ENCODE measurements around the gene RNU11. TPM values are rescaled to one million over a fixed set of nuclear protein-coding genes. Genes with fewer than 3 reads are reported as not detected.
A peak's percentile ranks its signal among the peaks of the same experiment; 100 is the strongest.

Gene RNU11
- total RNA-seq (not detected), polyA plus RNA-seq (not detected)
- long read RNA-seq, donor 1 = 0 reads
- long read RNA-seq, donor 2 = 0 reads
- long read RNA-seq, donor 3 = 0 reads
- long read RNA-seq, donor 4 = 0 reads

DNA sequence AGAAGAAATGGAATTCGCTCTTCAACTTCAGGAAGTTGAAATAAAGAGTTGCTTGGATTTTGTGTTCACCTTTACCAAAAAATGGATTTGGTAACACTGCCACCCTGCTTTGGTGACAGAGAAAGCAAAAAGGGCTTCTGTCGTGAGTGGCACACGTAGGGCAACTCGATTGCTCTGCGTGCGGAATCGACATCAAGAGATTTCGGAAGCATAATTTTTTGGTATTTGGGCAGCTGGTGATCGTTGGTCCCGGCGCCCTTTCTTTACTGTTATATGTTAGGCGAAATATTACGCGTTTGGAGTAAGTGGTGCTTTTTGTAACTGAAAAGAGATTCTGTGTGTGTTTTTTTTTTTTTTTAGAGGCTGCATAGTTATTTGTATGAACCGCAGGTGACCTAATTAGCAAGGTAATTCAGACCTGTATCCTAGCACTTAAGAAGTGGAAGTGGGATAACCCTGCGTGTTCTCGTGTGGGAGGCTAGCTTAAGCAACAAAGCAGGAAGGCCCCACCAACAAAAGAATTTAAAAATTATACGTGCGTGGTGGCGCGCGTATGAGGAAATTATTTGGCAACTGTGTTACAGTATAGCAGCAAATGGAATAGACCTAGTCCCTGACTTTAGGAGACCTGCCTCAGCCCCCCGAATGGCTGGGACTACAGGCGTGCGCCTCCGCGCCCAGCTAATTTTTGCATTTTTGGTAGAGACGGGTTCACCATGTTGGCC, at the start of gene RNU11:
Gene RNU11, plus strand, starts transcription at position 127 of the 725 bp plus-strand sequence.
- WGBS = 2% methylated on average over 28 of the region's 28 CpGs
- ATAC-seq = peak; percentile 88 to 90
- intact Hi-C loops (cut with DNase I) = loop anchor here in 1 of 4 donors (10.0 kb wide), 1 partner anchor 536 kb away; the partner anchor contains the start of gene SRSF4
- peak; percentile 86 to 89 (median 87) for DNase-seq
- H3K9me3 ChIP-seq (ENCODE audit: control insufficient read depth, low read length) = no peaks in the 10 kb centered on the region
- H3K27me3 ChIP-seq (ENCODE audit: control insufficient read depth, insufficient read depth) = no peaks in the 10 kb centered on the region
- H3K27ac ChIP-seq (ENCODE audit: low read length) = peak within 1 kb of the TSS; percentile 100
- H3K4me3 ChIP-seq (ENCODE audit: low read length) = peak within 1 kb of the TSS; percentile 79
- no peaks in the 10 kb centered on the region for H3K4me1 ChIP-seq (ENCODE audit: control insufficient read depth, insufficient read depth, low read length)

DNA sequence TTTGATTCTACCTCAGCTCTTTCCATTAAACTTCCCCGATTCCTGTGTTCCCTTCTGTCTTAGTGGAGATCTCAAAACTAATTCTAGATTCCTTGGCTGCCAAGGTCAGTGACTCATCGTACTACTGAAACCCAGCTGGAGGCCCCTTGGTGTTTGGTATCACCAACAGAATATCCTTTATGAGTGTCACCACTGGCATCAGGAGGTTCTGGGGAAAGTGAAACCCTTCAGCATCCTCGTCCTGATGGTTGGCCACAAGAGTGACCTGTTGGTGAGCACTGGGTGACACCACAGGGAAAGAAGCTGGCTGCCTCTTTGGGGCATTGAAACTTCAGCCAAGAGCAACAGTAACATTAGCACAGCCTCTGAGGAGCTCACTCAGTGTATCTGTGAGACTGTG, 46.7 kb upstream of the RNU11 start:
- 67% methylated on average over 3 of the region's 3 CpGs for whole genome bisulfite sequencing
- intact Hi-C loops (cut with DNase I) = loop anchor here (5.0 to 10.0 kb wide), 5 partner anchors 84 to 247 kb away; partner anchors contain the start of gene PHACTR4 (in 1 of the 4)
- ATAC-seq (peak; percentile 49 to 51), DNase-seq (no peak)
- no peak overlapping the region for H3K27ac ChIP-seq (ENCODE audit: low read length)
- no peak overlapping the region for H3K4me3 ChIP-seq (ENCODE audit: low read length)
- H3K4me1 ChIP-seq (ENCODE audit: control insufficient read depth, insufficient read depth, low read length) = no peaks in the 10 kb centered on the region
- no peaks in the 10 kb centered on the region for H3K9me3 ChIP-seq (ENCODE audit: control insufficient read depth, low read length)
- no peaks in the 10 kb centered on the region for H3K27me3 ChIP-seq (ENCODE audit: control insufficient read depth, insufficient read depth)

DNA sequence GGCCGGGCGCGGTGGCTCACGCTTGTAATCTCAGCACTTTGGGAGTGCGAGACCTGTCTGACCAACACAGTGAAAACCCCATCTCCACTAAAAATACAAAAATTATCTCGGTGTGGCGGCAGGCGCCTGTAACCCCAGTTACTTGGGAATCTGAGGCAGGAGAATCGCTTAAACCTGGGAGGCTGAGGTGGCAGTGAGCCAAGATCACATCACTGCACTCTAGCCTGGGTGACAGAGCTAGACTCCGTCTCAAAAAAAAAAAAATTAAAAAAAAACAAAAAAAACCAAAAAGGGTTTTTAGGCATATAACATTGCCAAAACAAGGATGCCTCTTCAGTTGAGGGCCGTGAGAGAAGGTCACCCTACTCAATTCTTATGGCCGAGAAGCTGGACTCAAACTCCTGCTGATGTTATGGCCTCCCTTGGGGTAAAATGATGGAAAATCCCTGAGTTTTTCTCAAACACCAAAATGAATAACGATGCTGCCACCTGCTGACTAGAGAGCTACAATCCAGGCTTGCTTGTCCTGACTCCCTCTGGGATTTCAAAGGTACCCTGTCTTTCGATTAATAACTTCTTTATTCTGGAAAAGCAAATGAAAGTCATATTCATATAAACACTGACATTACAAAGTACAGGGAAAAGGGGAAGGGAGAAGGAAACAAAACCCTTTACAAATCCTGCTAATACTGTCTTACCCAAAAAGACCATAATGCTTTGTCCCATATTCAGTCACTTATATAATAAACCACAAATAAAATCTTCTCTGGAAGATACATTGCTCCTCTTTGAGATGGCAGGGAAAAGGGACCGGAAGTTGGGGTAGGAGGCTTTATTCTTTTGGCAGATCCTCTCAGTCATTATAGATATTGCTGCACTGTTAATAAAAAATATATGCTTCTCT, 45.6 kb upstream of the RNU11 start:
- WGBS = 66% methylated on average over 15 of the region's 15 CpGs
- intact Hi-C loops (cut with DNase I) = loop anchor here (5.0 to 10.0 kb wide), 5 partner anchors 85 to 248 kb away; partner anchors contain the start of gene PHACTR4 (in 1 of the 4)
- Histone ChIP-seq H3K27me3 (ENCODE audit: control insufficient read depth, insufficient read depth) (no peaks in the 10 kb centered on the region), H3K9me3 (ENCODE audit: control insufficient read depth, low read length) (no peaks in the 10 kb centered on the region), H3K4me3 (ENCODE audit: low read length) (no peak overlapping the region), H3K27ac (ENCODE audit: low read length) (no peak overlapping the region), H3K4me1 (ENCODE audit: control insufficient read depth, insufficient read depth, low read length) (no peaks in the 10 kb centered on the region)
- peak in 2 of 3 donors; percentile 53 to 67 for DNase-seq
- ATAC-seq = peak; percentile 72 to 78

DNA sequence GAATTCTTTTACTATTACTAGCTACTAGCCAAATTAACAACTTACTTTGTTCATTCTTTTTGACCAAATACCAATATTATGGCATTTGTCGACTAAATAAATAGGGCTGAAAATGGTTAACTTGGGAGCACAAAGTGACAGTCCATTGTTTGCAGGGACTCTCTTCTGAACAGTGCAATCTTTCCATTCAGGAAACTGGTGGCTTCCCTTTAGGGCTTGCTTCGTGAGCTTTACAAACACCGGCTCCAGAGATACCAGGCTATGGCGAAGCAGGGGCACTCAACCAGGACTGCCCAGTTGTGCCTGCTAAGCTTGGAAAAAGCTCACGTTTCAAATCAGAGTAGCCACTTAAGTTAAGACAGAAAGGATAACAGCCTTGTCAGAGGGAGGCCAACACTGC, 44.0 kb upstream of the RNU11 start:
- Histone ChIP-seq H3K4me1 (ENCODE audit: control insufficient read depth, insufficient read depth, low read length) (no peaks in the 10 kb centered on the region), H3K9me3 (ENCODE audit: control insufficient read depth, low read length) (no peaks in the 10 kb centered on the region), H3K27ac (ENCODE audit: low read length) (no peak overlapping the region), H3K4me3 (ENCODE audit: low read length) (no peak overlapping the region), H3K27me3 (ENCODE audit: control insufficient read depth, insufficient read depth) (no peaks in the 10 kb centered on the region)
- DNase-seq (no peak), ATAC-seq (no peak)
- intact Hi-C loops (cut with DNase I) = loop anchor here (5.0 to 10.0 kb wide), 5 partner anchors 87 to 250 kb away; partner anchors contain the start of gene PHACTR4 (in 1 of the 4)
- WGBS = 74% methylated on average over 5 of the region's 5 CpGs

DNA sequence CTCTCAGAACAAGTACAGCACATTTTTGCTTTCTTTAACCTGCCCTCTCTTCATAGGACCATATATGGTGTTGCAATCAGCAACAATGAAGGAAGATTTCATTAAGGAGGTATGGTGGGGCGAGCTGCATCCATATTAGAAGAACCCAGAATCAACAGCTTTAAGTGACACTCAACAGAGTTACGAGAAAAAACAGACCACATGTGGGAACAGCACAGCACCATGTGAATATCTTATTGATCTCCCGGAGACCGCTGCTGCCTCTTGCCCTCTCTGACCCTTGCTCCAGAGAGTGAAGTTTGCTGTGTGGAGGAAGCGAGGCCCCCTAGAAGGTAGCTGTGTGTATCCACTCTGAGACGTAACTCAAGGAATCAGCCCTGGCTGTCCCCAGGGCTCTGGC, 43.4 kb upstream of the RNU11 start:
- Histone ChIP-seq H3K27ac (ENCODE audit: low read length) (no peak overlapping the region), H3K27me3 (ENCODE audit: control insufficient read depth, insufficient read depth) (no peaks in the 10 kb centered on the region), H3K4me1 (ENCODE audit: control insufficient read depth, insufficient read depth, low read length) (no peaks in the 10 kb centered on the region), H3K4me3 (ENCODE audit: low read length) (no peak overlapping the region), H3K9me3 (ENCODE audit: control insufficient read depth, low read length) (no peaks in the 10 kb centered on the region)
- intact Hi-C loops (cut with DNase I) = loop anchor here (5.0 to 10.0 kb wide), 5 partner anchors 88 to 250 kb away; partner anchors contain the start of gene PHACTR4 (in 1 of the 4)
- DNase-seq = no peak
- ATAC-seq = no peak
- 84% methylated on average over 6 of the region's 6 CpGs for WGBS

DNA sequence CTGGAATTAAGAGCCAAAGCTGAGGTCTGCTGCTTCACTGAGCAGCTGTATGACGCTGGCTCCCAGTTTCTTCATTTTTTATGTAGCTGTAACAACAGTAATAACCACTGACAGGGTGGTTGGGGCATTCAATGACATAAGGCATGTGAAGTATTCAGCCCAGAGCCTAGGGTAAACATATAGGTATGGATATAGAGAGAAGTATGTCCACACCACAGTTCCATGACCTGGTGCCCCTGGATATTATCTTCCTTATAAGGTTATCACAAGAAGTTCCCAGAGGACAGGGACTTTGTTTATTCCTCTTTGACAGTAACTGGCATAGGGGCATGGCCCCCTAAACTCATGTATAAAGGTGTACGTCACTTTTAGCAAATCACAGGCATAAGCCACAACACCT, 41.6 kb upstream of the RNU11 start:
- DNase-seq (no peak), ATAC-seq (no peak)
- H3K27ac ChIP-seq (ENCODE audit: low read length) = no peak overlapping the region
- no peak overlapping the region for H3K4me3 ChIP-seq (ENCODE audit: low read length)
- H3K9me3 ChIP-seq (ENCODE audit: control insufficient read depth, low read length) = no peaks in the 10 kb centered on the region
- intact Hi-C loops (cut with DNase I) = loop anchor here in 3 of 4 donors (10.0 kb wide), 4 partner anchors 92 to 252 kb away; partner anchors contain the start of gene PHACTR4 (in 1 of the 3)
- no peaks in the 10 kb centered on the region for H3K4me1 ChIP-seq (ENCODE audit: control insufficient read depth, insufficient read depth, low read length)
- WGBS = 83% methylated on average over 2 of the region's 2 CpGs
- no peaks in the 10 kb centered on the region for H3K27me3 ChIP-seq (ENCODE audit: control insufficient read depth, insufficient read depth)

DNA sequence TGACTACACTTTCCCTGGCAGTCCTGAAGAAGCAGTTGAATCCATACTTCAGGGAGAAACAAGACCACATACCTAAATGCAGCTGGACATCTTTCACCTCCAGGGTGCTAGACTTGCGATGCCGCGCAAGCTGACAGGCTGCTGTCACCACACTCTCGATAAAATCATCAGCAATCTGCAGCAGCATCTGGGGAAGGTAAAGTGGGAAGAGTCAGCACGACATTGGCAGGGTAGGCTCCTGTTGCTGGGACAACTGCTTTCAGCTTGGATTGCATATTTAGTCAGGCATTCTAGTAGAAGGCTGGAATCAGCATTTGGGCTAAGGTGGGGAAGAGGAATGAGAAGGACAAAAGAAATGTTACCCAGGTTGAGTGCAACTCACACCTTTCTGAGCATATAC, 35.2 kb upstream of the RNU11 start:
- WGBS = 78% methylated on average over 5 of the region's 5 CpGs
- H3K27ac ChIP-seq (ENCODE audit: low read length) = no peak overlapping the region
- no peaks in the 10 kb centered on the region for H3K9me3 ChIP-seq (ENCODE audit: control insufficient read depth, low read length)
- no peak overlapping the region for H3K4me3 ChIP-seq (ENCODE audit: low read length)
- ATAC-seq = no peak
- no peak for DNase-seq
- H3K4me1 ChIP-seq (ENCODE audit: control insufficient read depth, insufficient read depth, low read length) = no peaks in the 10 kb centered on the region
- intact Hi-C loops (cut with DNase I) = no loop called here
- H3K27me3 ChIP-seq (ENCODE audit: control insufficient read depth, insufficient read depth) = no peaks in the 10 kb centered on the region

DNA sequence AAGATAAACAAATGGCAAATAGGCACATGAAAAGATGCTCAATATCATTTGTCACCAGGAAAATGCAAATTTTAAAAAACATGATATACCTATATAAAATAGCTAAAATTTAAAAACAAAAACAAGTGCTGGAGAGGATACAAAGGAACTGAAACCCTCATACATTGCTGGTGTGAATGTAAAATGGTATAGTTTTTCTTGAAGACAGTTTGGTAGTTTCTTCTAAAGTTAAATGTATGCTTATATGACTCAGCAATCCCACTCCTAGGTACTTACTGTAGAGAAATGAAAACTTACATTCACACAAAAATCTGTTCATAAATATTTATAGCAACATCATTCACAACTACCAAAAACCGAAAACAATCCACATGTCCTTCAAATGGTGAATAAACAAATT, 16.7 kb upstream of the RNU11 start:
- H3K9me3 ChIP-seq (ENCODE audit: control insufficient read depth, low read length) = no peaks in the 10 kb centered on the region
- DNase-seq (no peak), ATAC-seq (no peak)
- no peaks in the 10 kb centered on the region for H3K4me1 ChIP-seq (ENCODE audit: control insufficient read depth, insufficient read depth, low read length)
- H3K27me3 ChIP-seq (ENCODE audit: control insufficient read depth, insufficient read depth) = no peaks in the 10 kb centered on the region
- no peak overlapping the region for H3K27ac ChIP-seq (ENCODE audit: low read length)
- intact Hi-C loops (cut with DNase I) = no loop called here
- WGBS = 90% methylated on average over 1 of the region's 1 CpG
- H3K4me3 ChIP-seq (ENCODE audit: low read length) = no peak overlapping the region

DNA sequence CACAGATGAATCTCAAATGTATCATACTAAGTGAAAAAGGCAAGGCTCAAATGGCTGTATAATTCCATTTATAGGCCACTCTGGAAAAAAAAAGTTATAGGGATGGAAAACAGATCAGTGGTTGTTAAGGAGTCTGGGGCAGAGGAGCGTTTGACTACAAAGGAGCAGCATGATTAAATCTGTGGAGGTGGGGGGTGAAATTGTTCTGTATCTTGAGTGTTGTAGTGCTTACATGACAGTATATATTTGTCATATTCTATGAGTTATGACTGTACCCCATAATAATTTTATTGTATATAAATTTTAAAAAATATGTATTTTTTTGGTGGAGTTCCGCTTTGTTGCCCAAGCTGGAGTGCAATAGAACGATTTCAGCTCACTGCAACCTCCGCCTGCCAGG, 15.8 kb upstream of the RNU11 start:
- Histone ChIP-seq H3K9me3 (ENCODE audit: control insufficient read depth, low read length) (no peaks in the 10 kb centered on the region), H3K4me1 (ENCODE audit: control insufficient read depth, insufficient read depth, low read length) (no peaks in the 10 kb centered on the region), H3K27ac (ENCODE audit: low read length) (no peak overlapping the region), H3K27me3 (ENCODE audit: control insufficient read depth, insufficient read depth) (no peaks in the 10 kb centered on the region), H3K4me3 (ENCODE audit: low read length) (no peak overlapping the region)
- intact Hi-C loops (cut with DNase I) = no loop called here
- DNase-seq = no peak
- WGBS = 93% methylated on average over 4 of the region's 4 CpGs
- no peak for ATAC-seq

DNA sequence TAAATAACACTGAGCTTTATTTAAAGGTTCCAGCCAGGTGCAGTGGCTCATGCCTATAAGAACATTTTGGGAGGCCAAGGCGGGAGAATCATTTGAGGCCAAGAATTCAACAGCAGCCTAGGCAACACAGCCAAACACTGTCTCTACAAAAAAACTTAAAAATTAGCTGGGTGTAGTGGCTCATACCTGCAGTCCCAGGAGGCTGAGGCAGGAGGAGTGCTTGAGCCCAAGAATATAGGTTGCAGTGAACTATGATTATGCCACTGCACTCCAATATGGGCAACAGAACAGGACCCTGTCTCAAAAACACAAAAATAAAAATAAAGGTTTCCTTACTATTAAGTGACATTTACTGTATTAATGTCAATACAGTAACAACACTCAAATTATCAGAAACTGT, 7.6 kb upstream of the RNU11 start:
- Histone ChIP-seq H3K4me3 (ENCODE audit: low read length) (no peak overlapping the region), H3K9me3 (ENCODE audit: control insufficient read depth, low read length) (no peaks in the 10 kb centered on the region), H3K27ac (ENCODE audit: low read length) (no peak overlapping the region), H3K4me1 (ENCODE audit: control insufficient read depth, insufficient read depth, low read length) (no peaks in the 10 kb centered on the region), H3K27me3 (ENCODE audit: control insufficient read depth, insufficient read depth) (no peaks in the 10 kb centered on the region)
- 95% methylated on average over 1 of the region's 1 CpG for WGBS
- intact Hi-C loops (cut with DNase I) = loop anchor here in 2 of 4 donors (5.0 to 10.0 kb wide), 2 partner anchors 97 to 544 kb away; partner anchors contain the start of genes YTHDF2 (in 2 of the 2) and SRSF4 (in 1 of the 2)
- DNase-seq (no peak), ATAC-seq (no peak)
